Measurements from ENCODE around the gene WFIKKN2.

The WFIKKN2 gene

DNA sequence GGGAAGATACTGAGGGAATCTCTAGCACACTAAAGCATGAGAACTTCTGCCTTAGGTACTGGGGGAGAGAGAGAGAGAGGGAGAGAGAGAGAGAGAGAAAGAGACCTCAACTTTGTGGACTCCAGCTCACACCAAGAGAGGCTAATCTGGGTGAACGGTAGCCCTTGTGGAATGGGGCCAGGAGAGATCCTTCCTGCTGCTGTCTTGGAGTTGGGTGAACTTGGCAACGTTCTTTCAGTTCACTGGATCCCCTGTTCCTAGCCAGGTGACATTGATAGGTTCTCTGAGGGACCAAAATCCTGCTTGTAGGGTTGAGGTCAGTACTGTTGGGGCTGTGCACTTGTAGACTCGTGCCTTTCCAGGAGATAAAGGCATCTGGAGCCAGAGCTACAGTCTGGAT is 26.5 kb upstream of the WFIKKN2 start:
- DNase-seq (ENCODE audit: low spot score) = no peak

DNA sequence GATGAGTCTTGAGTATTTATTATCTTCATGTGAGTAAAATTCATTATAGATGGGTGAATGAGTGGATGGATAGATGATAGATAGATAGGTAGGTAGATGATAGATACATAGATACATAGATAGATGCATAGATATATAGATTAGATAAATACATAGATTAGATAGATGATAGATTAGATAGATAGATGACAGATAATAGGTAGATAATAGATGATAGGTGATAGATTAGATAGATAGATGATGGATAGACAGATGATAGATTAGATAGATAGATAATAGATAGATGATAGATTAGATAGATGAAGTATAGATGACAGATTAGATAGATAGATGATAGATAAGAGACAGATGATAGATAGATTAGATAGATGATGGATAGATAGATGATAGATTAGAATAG is 21.8 kb upstream of the WFIKKN2 start:
- DNase-seq (ENCODE audit: low spot score) = no peak

DNA sequence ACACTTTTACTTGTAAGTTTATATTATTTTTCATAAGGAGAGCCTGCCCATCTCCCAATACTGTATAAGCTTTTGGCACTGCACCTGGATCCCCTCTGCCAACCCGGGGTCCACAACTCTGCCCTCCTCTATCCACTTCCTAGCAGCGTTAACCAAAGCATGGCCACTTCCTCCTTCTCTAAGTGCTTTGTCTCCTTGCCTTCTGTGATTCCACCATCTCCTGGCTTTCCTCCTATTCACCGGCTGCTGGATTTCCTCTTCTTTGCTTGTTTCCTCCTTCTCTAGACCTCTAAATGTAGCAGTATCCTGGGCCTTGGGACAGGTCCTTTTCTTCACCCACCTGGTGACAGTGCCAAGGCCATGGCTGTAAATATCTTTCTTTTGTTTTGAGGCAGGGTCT is 20.0 kb upstream of the WFIKKN2 start:
- no peak for DNase-seq (ENCODE audit: low spot score)

DNA sequence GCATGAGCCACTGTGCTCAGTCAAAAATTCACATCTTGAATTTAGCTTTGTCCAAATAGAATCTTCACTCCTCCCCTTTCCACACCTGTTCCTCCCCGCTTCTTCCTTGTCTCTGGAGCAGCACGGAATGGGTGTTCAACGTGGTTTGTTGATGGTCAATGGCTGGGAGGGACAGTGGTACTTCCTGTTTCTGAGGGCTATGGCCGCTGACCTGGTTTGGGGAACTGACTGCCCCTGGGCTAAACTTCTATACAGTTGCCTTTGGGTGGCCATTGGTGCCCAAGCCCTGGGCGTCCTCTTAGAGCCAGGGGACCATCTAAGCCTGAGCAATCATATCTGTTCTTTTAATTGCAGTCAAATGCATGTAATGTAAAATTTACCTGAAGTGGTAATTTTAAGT is 19.1 kb upstream of the WFIKKN2 start:
- DNase-seq (ENCODE audit: low spot score) = no peak

GRCh38 chr17:50816771-50817751 is 18.3 kb upstream of the WFIKKN2 start:
- no peak for DNase-seq (ENCODE audit: low spot score)

GRCh38 chr17:50817838-50818237 is 17.5 kb upstream of the WFIKKN2 start:
- DNase-seq (ENCODE audit: low spot score) = peak; percentile 55

DNA sequence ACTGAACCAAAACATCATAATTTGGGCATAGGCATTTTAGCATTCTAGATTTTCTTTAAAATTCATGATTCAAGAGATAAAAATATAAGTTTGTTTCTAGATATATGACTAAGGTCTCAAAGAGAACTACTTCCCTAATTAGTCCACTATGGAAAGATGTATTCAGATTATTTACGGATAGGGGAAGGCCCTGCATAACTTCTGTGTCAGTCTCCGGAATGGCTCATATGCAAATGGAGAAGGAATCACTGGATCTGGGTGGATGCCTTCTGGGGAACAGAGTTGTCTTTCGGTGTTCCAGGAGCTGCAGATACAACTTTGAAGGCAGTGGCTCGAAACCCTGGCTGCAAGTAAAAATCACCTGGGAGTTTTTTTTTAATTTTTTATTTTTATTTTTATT is 17.1 kb upstream of the WFIKKN2 start:
- DNase-seq (ENCODE audit: low spot score) = no peak

DNA sequence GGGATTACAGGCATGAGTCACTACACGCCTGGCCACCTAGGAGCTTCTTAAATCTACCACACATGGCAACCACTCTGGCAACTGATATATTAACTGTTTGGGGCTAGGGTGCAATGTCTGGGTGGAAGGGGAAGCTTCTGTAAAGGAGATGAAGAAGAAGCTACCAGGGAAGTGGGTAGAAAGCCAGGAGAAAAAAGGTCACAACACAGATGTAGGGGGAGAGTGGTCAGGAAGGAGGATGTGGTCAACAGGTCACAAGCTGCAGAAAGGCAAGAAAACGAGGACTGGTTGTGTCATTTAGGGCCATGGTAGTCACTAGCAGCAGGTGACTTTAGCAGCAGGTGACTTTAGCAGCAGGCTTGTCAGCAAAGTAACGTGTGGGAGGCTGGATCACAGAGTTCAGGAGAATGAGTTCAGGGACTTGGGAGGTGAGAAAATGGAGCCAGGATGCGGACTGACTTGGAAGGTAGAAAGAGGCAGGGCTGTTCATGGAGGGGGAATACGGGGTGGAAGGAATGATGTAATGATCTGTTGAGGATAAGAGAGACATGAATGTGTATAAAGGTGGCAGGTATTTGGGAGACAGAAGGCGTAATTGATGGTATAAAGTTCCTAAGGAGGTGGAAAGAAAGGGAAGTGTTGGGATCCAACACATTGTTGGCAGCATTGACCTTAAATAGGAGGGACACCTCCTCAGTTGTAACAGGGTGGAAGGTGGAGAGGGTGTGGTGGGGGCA is 16.3 kb upstream of the WFIKKN2 start:
- peak; percentile 13 for DNase-seq (ENCODE audit: low spot score)

DNA sequence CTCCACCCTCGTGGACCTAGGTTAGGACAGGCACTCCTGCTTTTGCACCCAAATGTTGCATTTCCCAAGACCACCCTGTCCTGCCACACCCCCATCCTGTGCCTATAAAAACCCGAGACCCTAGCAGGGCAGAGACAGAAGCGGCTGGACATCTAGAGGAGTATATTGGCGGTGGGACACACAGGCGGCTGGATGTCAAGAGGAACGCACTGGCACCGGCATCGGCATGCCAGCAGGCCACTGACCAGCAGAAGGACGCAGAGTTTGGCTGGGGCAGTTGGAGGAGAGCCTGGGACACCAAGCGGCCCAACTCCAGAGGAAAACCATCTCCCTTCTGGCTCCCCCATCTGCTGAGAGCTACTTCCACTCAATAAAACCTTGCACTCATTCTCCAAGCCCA is 14.7 kb upstream of the WFIKKN2 start:
- no peak for DNase-seq (ENCODE audit: low spot score)

- DNase-seq (ENCODE audit: low spot score) = no peak
These were observed 12.8 kb upstream of the WFIKKN2 start for GRCh38 chr17:50822550-50822949.

DNA sequence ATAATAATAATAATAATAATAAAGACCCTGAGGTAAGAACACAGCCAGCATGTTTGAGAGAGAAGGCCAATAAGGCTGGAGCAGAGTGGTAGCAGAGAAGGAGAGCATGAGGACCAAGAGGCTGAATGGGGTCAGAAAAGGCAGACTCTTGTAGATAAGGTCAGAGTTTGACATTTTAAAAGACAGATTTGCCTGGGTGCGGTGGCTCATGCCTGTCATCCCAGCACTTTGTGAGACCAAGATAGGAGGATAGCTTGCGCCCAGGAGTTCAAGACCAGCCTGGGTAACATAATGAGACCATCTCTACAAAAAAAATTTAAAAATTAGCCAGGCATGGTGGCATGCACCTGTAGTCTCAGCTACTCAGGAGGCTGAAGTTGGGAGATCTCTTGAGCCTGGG is 11.0 kb upstream of the WFIKKN2 start:
- no peak for DNase-seq (ENCODE audit: low spot score)

DNA sequence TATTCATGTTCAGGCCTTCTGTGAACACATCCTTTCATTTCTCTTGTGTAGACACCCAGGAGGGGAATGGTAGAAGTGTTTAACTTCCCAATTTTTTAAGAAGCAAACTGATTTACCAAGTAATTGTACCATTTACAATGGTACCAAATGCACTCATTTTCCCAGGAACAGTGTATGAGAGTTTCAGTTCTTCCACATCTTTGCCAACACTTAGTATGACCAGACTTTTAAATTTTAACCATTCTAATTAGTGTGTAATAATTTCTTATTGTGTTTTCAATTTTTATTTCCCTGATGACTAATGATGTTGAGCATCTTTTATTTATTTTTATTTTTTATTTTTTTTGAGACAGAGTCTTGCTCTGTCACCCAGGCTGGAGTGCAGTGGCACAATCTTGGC is 10.2 kb upstream of the WFIKKN2 start:
- DNase-seq (ENCODE audit: low spot score) = no peak

GRCh38 chr17:50828508-50829170 is 6.7 kb upstream of the WFIKKN2 start:
- DNase-seq (ENCODE audit: low spot score) = no peak

- DNase-seq (ENCODE audit: low spot score) = no peak
These were observed 6.1 kb upstream of the WFIKKN2 start for GRCh38 chr17:50829332-50829731.

DNA sequence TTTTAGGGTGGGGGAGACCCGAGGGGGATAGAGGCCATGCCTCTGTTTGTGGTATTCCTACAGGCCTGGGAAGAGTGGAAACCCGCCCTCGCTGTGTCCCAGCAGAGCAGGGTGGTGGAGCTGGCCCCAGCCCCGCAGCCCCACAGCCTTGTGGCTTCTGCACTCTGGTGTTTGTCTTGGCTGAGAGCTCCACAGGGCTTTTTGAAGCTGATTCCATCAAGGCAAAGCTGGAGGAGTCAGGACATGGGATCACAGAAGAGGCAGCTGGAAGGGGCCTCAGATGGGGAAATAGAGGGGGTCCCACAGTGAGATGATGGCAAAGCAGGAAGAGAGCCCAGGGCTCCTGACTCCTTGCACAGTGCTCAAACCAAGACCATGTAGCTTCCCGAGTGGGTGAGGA is 5.0 kb upstream of the WFIKKN2 start:
- DNase-seq (ENCODE audit: low spot score) = no peak

GRCh38 chr17:50830994-50831393 is 4.4 kb upstream of the WFIKKN2 start:
- no peak for DNase-seq (ENCODE audit: low spot score)

DNA sequence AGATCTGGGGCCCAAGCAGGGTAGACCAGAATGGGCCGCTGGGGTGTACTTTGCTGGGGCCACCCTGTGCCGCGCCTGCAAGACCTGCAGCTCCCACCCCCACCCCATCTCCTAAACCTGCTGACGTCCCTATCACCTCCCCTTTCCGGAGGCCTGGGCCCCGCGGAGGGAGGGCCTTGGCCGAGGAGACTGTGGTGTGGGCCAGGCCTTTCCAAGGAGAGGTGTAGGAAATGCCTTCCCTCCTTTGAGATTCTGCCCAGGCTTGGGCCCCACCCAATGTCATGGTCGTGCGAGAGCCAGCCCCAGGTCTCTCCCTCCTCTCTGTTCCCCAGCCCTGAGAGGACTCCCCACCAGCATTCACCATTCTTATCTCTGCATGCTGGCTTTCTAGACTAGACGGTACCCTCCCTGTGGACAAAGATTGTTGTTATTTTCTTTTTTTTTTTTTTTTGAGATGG is 3.9 kb upstream of the WFIKKN2 start:
- DNase-seq (ENCODE audit: low spot score) = no peak

DNA sequence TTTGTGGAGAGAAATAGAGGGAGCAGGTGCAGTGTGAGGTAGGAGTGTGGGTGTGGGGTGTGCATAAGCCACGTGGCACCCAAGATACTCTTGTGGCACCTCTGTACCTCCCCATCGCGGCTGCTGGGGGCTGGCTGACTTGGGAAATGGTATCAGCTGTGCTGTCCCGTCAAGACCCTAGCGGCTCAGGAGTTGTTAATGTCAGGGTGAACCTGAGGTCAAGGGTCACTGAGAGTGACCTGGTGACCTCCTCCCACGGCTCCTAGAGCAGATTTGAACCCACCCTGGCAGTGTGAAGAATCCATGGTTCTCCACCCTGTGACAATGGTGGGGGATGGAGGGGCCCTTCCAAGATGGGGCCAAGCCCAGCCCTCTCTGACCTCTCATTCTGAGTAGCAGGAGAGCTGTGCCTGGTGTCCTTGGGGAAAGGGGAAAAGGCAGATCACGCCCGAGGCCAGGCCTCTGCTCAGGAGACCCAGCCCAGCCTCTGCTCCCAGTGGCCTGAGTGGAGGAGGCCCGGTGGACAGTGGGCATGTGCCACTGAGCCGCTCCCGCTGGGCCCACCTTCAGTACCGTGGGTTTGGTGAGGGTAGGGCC is 3.0 kb upstream of the WFIKKN2 start:
- DNase-seq (ENCODE audit: low spot score) = no peak

DNA sequence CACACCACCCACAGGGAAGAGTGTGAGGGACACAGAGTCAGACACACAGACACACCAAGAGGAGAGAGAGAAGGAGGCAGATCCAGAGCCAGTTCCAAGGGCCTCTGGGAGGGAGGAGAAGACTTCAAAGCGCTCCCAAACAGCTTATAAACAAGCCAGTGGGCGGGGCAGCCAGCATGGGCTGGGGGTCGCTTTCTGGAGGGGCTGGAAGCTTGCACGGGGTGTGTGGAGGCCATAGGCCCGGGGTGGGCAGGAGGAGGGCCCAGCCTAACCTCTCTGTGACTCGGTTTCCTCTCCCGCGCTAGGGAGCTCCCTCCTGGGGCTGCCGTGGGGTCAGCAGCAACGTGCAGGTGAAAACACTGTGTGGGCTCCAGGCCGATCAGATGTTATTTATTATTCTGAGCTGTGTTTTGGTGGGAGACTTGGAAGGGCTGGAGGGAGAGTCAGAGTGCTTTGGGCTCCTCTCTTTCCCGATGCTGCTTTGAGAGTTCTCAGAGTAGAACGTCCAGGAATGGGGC is 2.5 kb upstream of the WFIKKN2 start:
- DNase-seq (ENCODE audit: low spot score) = no peak

- DNase-seq (ENCODE audit: low spot score) = no peak
These were observed 1.6 kb upstream of the WFIKKN2 start for GRCh38 chr17:50833510-50834428.
